Bronchial epithelial cell (primary cell): ENCODE measurements around the gene MTA1. TPM values are rescaled to one million over a fixed set of nuclear protein-coding genes. Genes with fewer than 3 reads are reported as not detected.

Experiments used
- DNase-seq: peaks from one replicate; pipeline ENCODE4 v3.0.0-alpha.2; 2010; ENCODE audit warnings: low read depth
- FAIRE-seq: peaks from 2 replicates; lab custom pipeline; 2011; peaks lifted over from hg19 to GRCh38; lab: Jason Lieb, UNC
- H3K27me3 ChIP-seq: 2 replicates; pipeline ENCODE4 v1.5.1; 2011; ENCODE audit warnings: low read length; ENCODE audit not compliant: control insufficient read depth, insufficient read depth
- H3K36me3 ChIP-seq: 2 replicates; pipeline ENCODE4 v1.5.1; 2011; ENCODE audit warnings: low read length; ENCODE audit not compliant: control insufficient read depth, insufficient read depth
- H3K4me3 ChIP-seq: 2 replicates; pipeline ENCODE4 v1.5.1; 2011; ENCODE audit warnings: mild to moderate bottlenecking, low read depth, low read length, control low read depth
- CTCF ChIP-seq: IDR thresholded peaks from 2 replicates; pipeline ENCODE4 v1.5.1; 2011; ENCODE audit warnings: mild to moderate bottlenecking, moderate library complexity, low read length, control low read depth, inconsistent platforms; ENCODE audit not compliant: insufficient read depth, severe bottlenecking
- total RNA-seq: library from RNA; depleted of rRNA; stranded (reverse); fragments of >200 nt; gene quantifications from 2 replicates; pipeline ENCODE4 v1.2.1, GENCODE V29; 2014

MTA1 gene
- total RNA-seq, 1 donor from 2014 or later, result 25.5 TPM

GRCh38 chr14:105439710-105440553 is 20.3 kb downstream of the MTA1 start:
- Histone ChIP-seq H3K4me3 (no peak overlapping the region), H3K36me3 (peaks cover 32% of the 10 kb centered on the region), H3K27me3 (no peaks in the 10 kb centered on the region)
- no peak for TF ChIP-seq CTCF
- DNase-seq (no peak), FAIRE-seq (no peak)

- Histone ChIP-seq H3K36me3 (peaks cover 32% of the 10 kb centered on the region), H3K27me3 (no peaks in the 10 kb centered on the region), H3K4me3 (no peak overlapping the region)
- no peak for DNase-seq
- no peak for TF ChIP-seq CTCF
- FAIRE-seq, result no peak
Measured at GRCh38 chr14:105440554-105440900, 20.9 kb downstream of the MTA1 start.

- Histone ChIP-seq H3K36me3 (peaks cover 33% of the 10 kb centered on the region), H3K4me3 (no peak overlapping the region), H3K27me3 (no peaks in the 10 kb centered on the region)
- FAIRE-seq (no peak), DNase-seq (no peak)
- no peak for TF ChIP-seq CTCF
Measured at GRCh38 chr14:105440992-105441391, 21.4 kb downstream of the MTA1 start.

GRCh38 chr14:105442125-105442524 is 22.5 kb downstream of the MTA1 start:
- DNase-seq (no peak), FAIRE-seq (no peak)
- Histone ChIP-seq H3K36me3 (peaks cover 37% of the 10 kb centered on the region), H3K27me3 (no peaks in the 10 kb centered on the region), H3K4me3 (no peak overlapping the region)
- no peak for TF ChIP-seq CTCF

GRCh38 chr14:105442834-105443233 is 23.2 kb downstream of the MTA1 start:
- FAIRE-seq, result no peak

More at GRCh38 chr14:105442834-105443233, 23.2 kb downstream of the MTA1 start:
- no peak overlapping the region for H3K4me3 ChIP-seq
- no peak for DNase-seq
- no peaks in the 10 kb centered on the region for H3K27me3 ChIP-seq
- TF ChIP-seq CTCF, result no peak
- peaks cover 32% of the 10 kb centered on the region for H3K36me3 ChIP-seq
